ENCODE measurements around the gene MCC. TPM values are rescaled to one million over a fixed set of nuclear protein-coding genes. Genes with fewer than 3 reads are reported as not detected.

The MCC gene
- total RNA-seq, 1 experiment from 2014 or later: 7.6 TPM

DNA sequence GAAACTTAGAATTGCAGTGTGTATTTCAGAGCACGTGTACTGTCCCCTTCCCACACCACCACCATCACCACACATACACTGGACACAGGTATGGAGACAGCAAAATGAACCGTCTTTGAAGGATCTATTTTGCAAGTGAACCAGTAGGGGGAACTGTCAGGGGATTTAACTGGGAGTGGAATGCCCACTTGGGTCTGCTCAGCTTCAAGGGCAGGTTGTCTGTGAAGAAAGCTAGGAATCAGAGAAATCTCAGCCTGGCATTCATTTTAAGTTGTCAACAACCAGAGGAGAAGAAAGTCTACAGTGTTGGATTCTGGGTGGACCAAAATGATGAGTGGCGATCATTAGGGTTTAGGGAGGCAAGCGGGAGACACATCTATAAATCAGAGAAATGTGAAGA is 364.6 kb downstream of the MCC start:
- Histone ChIP-seq H4K91ac (ENCODE audit: insufficient read length, low read depth, low read length) (no peak overlapping the region), H3K79me2 (ENCODE audit: insufficient read depth, low read length) (no peaks in the 10 kb centered on the region), H3K4ac (ENCODE audit: low read depth, low read length) (no peak overlapping the region), H3T11ph (ENCODE audit: low read length) (no peak overlapping the region), H2BK15ac (ENCODE audit: low read depth, low read length) (no peak overlapping the region), H3K23ac (ENCODE audit: insufficient read length, low read depth, low read length) (no peak overlapping the region), H3K27ac (ENCODE audit: insufficient read length, low read depth, low read length) (no peak overlapping the region), H3K4me1 (ENCODE audit: insufficient read depth, low read length) (peaks cover 5% of the 10 kb centered on the region; the same call in 1 of the 2 replicates), H4K20me1 (ENCODE audit: control insufficient read depth, insufficient read depth, insufficient read length) (no peaks in the 10 kb centered on the region), H4K8ac (replicated peaks; ENCODE audit: insufficient read length, low read depth, low read length) (no peak overlapping the region), H3K23me2 (ENCODE audit: insufficient read length, low read depth, low read length, poor library complexity, severe bottlenecking) (peaks cover 4% of the 10 kb centered on the region), H3K18ac (ENCODE audit: insufficient read length, low read depth, low read length) (no peak overlapping the region), H3K4me2 (ENCODE audit: insufficient read depth, insufficient read length, low read length) (no peak overlapping the region), H4K5ac (ENCODE audit: insufficient read length, low read depth, low read length) (no peak overlapping the region), H3K56ac (ENCODE audit: insufficient read length, low read depth, low read length) (no peak overlapping the region), H3K9me3 (ENCODE audit: control insufficient read depth, low read depth, low read length) (no peaks in the 10 kb centered on the region), H2BK120ac (ENCODE audit: low read depth, low read length, poor library complexity, severe bottlenecking) (no peak overlapping the region), H2BK20ac (ENCODE audit: low read depth, low read length, poor library complexity, severe bottlenecking) (no peak overlapping the region), H3K9ac (ENCODE audit: extremely low read depth, insufficient read length, low read length) (no peak overlapping the region), H3K79me1 (ENCODE audit: insufficient read depth, low read depth, low read length, poor library complexity, severe bottlenecking) (no peaks in the 10 kb centered on the region), H2AFZ (ENCODE audit: low read length) (no peak overlapping the region), H2AK5ac (ENCODE audit: insufficient read length, low read length) (no peak overlapping the region), H2BK12ac (ENCODE audit: insufficient read length, low read depth, low read length) (no peak overlapping the region), H3K27me3 (ENCODE audit: insufficient read depth, low read length) (no peaks in the 10 kb centered on the region), H2BK5ac (ENCODE audit: insufficient read length, low read length) (no peak overlapping the region), H3K14ac (ENCODE audit: insufficient read depth, low read length) (no peak overlapping the region)
- WGBS (ENCODE audit: extremely low coverage, insufficient read length, low lambda C conversion rate): no CpG with 5 or more reads among the region's 4 CpGs
- TF ChIP-seq, protein P1, sequence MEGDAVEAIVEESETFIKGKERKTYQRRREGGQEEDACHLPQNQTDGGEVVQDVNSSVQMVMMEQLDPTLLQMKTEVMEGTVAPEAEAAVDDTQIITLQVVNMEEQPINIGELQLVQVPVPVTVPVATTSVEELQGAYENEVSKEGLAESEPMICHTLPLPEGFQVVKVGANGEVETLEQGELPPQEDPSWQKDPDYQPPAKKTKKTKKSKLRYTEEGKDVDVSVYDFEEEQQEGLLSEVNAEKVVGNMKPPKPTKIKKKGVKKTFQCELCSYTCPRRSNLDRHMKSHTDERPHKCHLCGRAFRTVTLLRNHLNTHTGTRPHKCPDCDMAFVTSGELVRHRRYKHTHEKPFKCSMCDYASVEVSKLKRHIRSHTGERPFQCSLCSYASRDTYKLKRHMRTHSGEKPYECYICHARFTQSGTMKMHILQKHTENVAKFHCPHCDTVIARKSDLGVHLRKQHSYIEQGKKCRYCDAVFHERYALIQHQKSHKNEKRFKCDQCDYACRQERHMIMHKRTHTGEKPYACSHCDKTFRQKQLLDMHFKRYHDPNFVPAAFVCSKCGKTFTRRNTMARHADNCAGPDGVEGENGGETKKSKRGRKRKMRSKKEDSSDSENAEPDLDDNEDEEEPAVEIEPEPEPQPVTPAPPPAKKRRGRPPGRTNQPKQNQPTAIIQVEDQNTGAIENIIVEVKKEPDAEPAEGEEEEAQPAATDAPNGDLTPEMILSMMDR (conservative IDR thresholded peaks at IDR 0.05): peak; percentile 64
- Mint-ChIP-seq H3K4me1 (peaks cover 26 to 27% of the 10 kb centered on the region in 2 experiments), H3K4me3 (no peak overlapping the region), H3K27ac (no peak overlapping the region), H3K9me3 (peaks cover 0 to 9% of the 10 kb centered on the region in 2 experiments; a peak in 4 of 5 replicates), H3K36me3 (ENCODE audit: insufficient read depth in 1 of 3, low read depth in 3 of 3) (peaks cover 4 to 7% (median 6%) of the 10 kb centered on the region in 3 experiments; a peak in 6 of 7 replicates), H3K27me3 (ENCODE audit: low read depth) (no peaks in the 10 kb centered on the region)
- DNase-seq: peak; percentile 37

Data from H9 (cell line).